ENCODE measurements around the gene SPRR1B.

DNA sequence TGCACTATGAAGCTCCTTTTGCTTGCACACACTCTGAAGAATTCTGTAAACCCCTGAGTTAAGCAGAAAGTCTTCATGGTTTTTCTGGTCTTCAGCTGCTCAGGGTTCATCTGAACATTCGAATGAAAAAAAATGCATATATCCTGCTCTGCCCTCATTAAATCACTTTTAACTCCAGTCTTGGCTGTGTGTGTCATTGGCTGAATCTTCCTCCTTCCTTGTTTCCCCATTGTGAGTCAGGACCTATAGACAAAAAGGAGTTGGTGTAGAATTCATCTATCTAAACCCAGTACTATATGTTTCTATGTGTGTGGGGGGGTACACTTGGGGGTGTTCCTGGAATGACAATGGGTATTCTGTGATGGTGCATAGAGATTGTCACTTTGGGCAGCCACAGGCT, 6.6 kb upstream of the SPRR1B start:
- TF ChIP-seq, protein P1, sequence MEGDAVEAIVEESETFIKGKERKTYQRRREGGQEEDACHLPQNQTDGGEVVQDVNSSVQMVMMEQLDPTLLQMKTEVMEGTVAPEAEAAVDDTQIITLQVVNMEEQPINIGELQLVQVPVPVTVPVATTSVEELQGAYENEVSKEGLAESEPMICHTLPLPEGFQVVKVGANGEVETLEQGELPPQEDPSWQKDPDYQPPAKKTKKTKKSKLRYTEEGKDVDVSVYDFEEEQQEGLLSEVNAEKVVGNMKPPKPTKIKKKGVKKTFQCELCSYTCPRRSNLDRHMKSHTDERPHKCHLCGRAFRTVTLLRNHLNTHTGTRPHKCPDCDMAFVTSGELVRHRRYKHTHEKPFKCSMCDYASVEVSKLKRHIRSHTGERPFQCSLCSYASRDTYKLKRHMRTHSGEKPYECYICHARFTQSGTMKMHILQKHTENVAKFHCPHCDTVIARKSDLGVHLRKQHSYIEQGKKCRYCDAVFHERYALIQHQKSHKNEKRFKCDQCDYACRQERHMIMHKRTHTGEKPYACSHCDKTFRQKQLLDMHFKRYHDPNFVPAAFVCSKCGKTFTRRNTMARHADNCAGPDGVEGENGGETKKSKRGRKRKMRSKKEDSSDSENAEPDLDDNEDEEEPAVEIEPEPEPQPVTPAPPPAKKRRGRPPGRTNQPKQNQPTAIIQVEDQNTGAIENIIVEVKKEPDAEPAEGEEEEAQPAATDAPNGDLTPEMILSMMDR (conservative IDR thresholded peaks at IDR 0.05) = no peak
- no peak for TF ChIP-seq ZFX (IDR thresholded peaks at IDR 0.05)

Measured in C4-2B (cell line).